ENCODE data around the gene REV3L. TPM values are rescaled to one million over a fixed set of nuclear protein-coding genes. Genes with fewer than 3 reads are reported as not detected.
"Not testable (repeated sequence)": the region's sequence is repeated elsewhere in the genome, so short reads cannot be mapped to it uniquely, and the experiment has no call there.

The REV3L gene
- total RNA-seq, 1 experiment from 2014 or later = 12.8 TPM

- POLR2A ChIA-PET = no interaction called here
- H3K9me2 ChIP-seq (ENCODE audit: insufficient read depth) = no peaks in the 10 kb centered on the region
- H3K36me3 ChIP-seq (ENCODE audit: control insufficient read depth in 1 of 2, insufficient read depth in 2 of 2, low read length in 2 of 2) = no peaks in the 10 kb centered on the region
- H3K9ac ChIP-seq (ENCODE audit: low read length) = no peak overlapping the region
- BruUV-seq (replicated peaks) = no TSS peak
- no peak overlapping the region for H2AFZ ChIP-seq (ENCODE audit: low read depth, low read length, poor library complexity, severe bottlenecking)
- ATAC-seq (no peak), DNase-seq (ENCODE audit: low read depth, low spot score) (no peak)
- H3K4me3 ChIP-seq (replicated peaks in 1 of 2; ENCODE audit: low read depth in 1 of 2, low read length in 2 of 2) = no peak overlapping the region
- H3K4me2 ChIP-seq (ENCODE audit: low read length) = no peak overlapping the region
- CTCF ChIA-PET = no interaction called here
- no peak for TF ChIP-seq REST (IDR thresholded peaks at IDR 0.05; ENCODE audit: low read depth)
- H3K4me1 ChIP-seq (ENCODE audit: control insufficient read depth in 1 of 2, insufficient read depth in 2 of 2, low read length in 2 of 2) = no peaks in the 10 kb centered on the region
- H4K20me1 ChIP-seq (ENCODE audit: insufficient read depth) = no peaks in the 10 kb centered on the region
- no peaks in the 10 kb centered on the region for H3K27me3 ChIP-seq (ENCODE audit: insufficient read depth, low read length)
- H3K27ac ChIP-seq (ENCODE audit: low read depth, low read length) = no peak overlapping the region
- intact Hi-C loops (cut with micrococcal nuclease) = no loop called here
- H3K9me3 ChIP-seq (ENCODE audit: control insufficient read depth in 1 of 2, insufficient read depth in 1 of 2, low read depth in 1 of 2, low read length in 2 of 2) = no peaks in the 10 kb centered on the region
- H3K79me2 ChIP-seq (ENCODE audit: insufficient read depth, low read length) = no peaks in the 10 kb centered on the region
- RAD21 ChIA-PET (ENCODE audit: low non-redundant PET in 1 of 2, low total read pairs in 2 of 2, uncharacterized antibody in 2 of 2, unreplicated experiment in 2 of 2) = no interaction called here
Observed at GRCh38 chr6:111515259-111515658, 32.2 kb upstream of the REV3L start.

- CTCF ChIA-PET; H4K20me1 ChIP-seq (ENCODE audit: insufficient read depth); H3K9me3 ChIP-seq (ENCODE audit: control insufficient read depth in 1 of 2, insufficient read depth in 1 of 2, low read depth in 1 of 2, low read length in 2 of 2); intact Hi-C loops (cut with micrococcal nuclease); H3K27ac ChIP-seq (ENCODE audit: low read depth, low read length); BruUV-seq (replicated peaks); H3K4me1 ChIP-seq (ENCODE audit: control insufficient read depth in 1 of 2, insufficient read depth in 2 of 2, low read length in 2 of 2); H3K9ac ChIP-seq (ENCODE audit: low read length); H3K4me3 ChIP-seq (replicated peaks in 1 of 2; ENCODE audit: low read depth in 1 of 2, low read length in 2 of 2); H3K27me3 ChIP-seq (ENCODE audit: insufficient read depth, low read length); H3K9me2 ChIP-seq (ENCODE audit: insufficient read depth); H3K4me2 ChIP-seq (ENCODE audit: low read length); ATAC-seq; RAD21 ChIA-PET (ENCODE audit: low non-redundant PET in 1 of 2, low total read pairs in 2 of 2, uncharacterized antibody in 2 of 2, unreplicated experiment in 2 of 2); POLR2A ChIA-PET; H3K36me3 ChIP-seq (ENCODE audit: control insufficient read depth in 1 of 2, insufficient read depth in 2 of 2, low read length in 2 of 2); DNase-seq (ENCODE audit: low read depth, low spot score); H3K79me2 ChIP-seq (ENCODE audit: insufficient read depth, low read length); H2AFZ ChIP-seq (ENCODE audit: low read depth, low read length, poor library complexity, severe bottlenecking): not testable (repeated sequence)
Observed at GRCh38 chr6:111514531-111514930, 31.5 kb upstream of the REV3L start.

DNA sequence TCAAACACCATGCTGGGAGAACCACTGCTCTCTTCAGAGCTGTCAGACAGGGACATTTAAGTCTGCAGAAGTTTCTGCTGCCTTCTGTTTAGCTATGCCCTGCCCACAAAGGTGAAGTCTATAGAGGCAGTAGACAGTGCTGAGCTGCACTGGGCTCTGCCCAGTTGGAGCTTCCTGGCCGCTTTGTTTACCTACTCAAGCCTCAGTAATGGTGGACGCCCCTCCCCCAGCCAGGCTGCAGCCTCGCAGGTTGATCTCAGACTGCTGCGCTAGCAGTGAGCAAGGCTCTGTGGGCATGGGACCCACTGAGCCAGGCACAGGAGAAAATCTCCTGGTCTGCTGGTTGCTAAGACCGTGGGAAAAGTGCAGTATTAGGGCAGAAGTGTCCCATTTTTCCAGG lies 24.2 kb upstream of the REV3L start:
- H3K27ac ChIP-seq (ENCODE audit: low read depth, low read length); CTCF ChIA-PET; DNase-seq (ENCODE audit: low read depth, low spot score); H3K4me2 ChIP-seq (ENCODE audit: low read length); H3K9me2 ChIP-seq (ENCODE audit: insufficient read depth); POLR2A ChIA-PET; H2AFZ ChIP-seq (ENCODE audit: low read depth, low read length, poor library complexity, severe bottlenecking); H4K20me1 ChIP-seq (ENCODE audit: insufficient read depth); RAD21 ChIA-PET (ENCODE audit: low non-redundant PET in 1 of 2, low total read pairs in 2 of 2, uncharacterized antibody in 2 of 2, unreplicated experiment in 2 of 2); H3K9me3 ChIP-seq (ENCODE audit: control insufficient read depth in 1 of 2, insufficient read depth in 1 of 2, low read depth in 1 of 2, low read length in 2 of 2); H3K79me2 ChIP-seq (ENCODE audit: insufficient read depth, low read length); ATAC-seq; H3K36me3 ChIP-seq (ENCODE audit: control insufficient read depth in 1 of 2, insufficient read depth in 2 of 2, low read length in 2 of 2); H3K4me3 ChIP-seq (replicated peaks in 1 of 2; ENCODE audit: low read depth in 1 of 2, low read length in 2 of 2); intact Hi-C loops (cut with micrococcal nuclease); H3K27me3 ChIP-seq (ENCODE audit: insufficient read depth, low read length); H3K9ac ChIP-seq (ENCODE audit: low read length); H3K4me1 ChIP-seq (ENCODE audit: control insufficient read depth in 1 of 2, insufficient read depth in 2 of 2, low read length in 2 of 2); BruUV-seq (replicated peaks): not testable (repeated sequence)

GRCh38 chr6:111505498-111505897 lies 22.5 kb upstream of the REV3L start:
- H3K79me2 ChIP-seq (ENCODE audit: insufficient read depth, low read length); H3K9me2 ChIP-seq (ENCODE audit: insufficient read depth); BruUV-seq (replicated peaks); H3K36me3 ChIP-seq (ENCODE audit: control insufficient read depth in 1 of 2, insufficient read depth in 2 of 2, low read length in 2 of 2); RAD21 ChIA-PET (ENCODE audit: low non-redundant PET in 1 of 2, low total read pairs in 2 of 2, uncharacterized antibody in 2 of 2, unreplicated experiment in 2 of 2); CTCF ChIA-PET; H3K9ac ChIP-seq (ENCODE audit: low read length); DNase-seq (ENCODE audit: low read depth, low spot score); H3K9me3 ChIP-seq (ENCODE audit: control insufficient read depth in 1 of 2, insufficient read depth in 1 of 2, low read depth in 1 of 2, low read length in 2 of 2); H3K27ac ChIP-seq (ENCODE audit: low read depth, low read length); H3K4me2 ChIP-seq (ENCODE audit: low read length); ATAC-seq; intact Hi-C loops (cut with micrococcal nuclease); POLR2A ChIA-PET; H4K20me1 ChIP-seq (ENCODE audit: insufficient read depth); H3K27me3 ChIP-seq (ENCODE audit: insufficient read depth, low read length); H3K4me3 ChIP-seq (replicated peaks in 1 of 2; ENCODE audit: low read depth in 1 of 2, low read length in 2 of 2); H3K4me1 ChIP-seq (ENCODE audit: control insufficient read depth in 1 of 2, insufficient read depth in 2 of 2, low read length in 2 of 2); H2AFZ ChIP-seq (ENCODE audit: low read depth, low read length, poor library complexity, severe bottlenecking): not testable (repeated sequence)
